ENCODE results near the gene SNRNP200.

DNA sequence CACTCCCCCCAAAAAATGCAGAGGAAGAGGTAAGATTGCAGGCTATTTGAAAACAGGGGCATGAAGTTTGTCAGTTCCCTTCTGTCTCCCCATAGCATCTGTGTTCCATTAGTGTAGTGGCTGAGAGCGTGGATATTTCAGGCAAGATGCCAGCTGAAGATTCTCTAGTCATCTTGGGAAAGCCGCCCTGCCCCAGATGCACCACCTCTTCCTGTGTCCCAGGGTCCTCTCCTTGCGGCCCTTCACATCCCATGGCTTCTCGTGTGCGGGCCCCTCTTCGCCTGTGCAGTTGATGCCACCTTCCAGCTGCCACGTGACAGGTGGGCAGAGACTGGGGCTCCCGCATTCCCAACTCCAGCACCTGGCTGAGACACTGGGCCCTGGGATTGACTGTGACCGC, 55.7 kb downstream of the SNRNP200 start:
- TF ChIP-seq, protein P1, sequence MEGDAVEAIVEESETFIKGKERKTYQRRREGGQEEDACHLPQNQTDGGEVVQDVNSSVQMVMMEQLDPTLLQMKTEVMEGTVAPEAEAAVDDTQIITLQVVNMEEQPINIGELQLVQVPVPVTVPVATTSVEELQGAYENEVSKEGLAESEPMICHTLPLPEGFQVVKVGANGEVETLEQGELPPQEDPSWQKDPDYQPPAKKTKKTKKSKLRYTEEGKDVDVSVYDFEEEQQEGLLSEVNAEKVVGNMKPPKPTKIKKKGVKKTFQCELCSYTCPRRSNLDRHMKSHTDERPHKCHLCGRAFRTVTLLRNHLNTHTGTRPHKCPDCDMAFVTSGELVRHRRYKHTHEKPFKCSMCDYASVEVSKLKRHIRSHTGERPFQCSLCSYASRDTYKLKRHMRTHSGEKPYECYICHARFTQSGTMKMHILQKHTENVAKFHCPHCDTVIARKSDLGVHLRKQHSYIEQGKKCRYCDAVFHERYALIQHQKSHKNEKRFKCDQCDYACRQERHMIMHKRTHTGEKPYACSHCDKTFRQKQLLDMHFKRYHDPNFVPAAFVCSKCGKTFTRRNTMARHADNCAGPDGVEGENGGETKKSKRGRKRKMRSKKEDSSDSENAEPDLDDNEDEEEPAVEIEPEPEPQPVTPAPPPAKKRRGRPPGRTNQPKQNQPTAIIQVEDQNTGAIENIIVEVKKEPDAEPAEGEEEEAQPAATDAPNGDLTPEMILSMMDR (IDR thresholded peaks at IDR 0.05) = no peak
- TF ChIP-seq POLR2A (IDR thresholded peaks at IDR 0.05) = no peak
